A673 (cell line): ENCODE measurements around the gene ATF6. TPM values are rescaled to one million over a fixed set of nuclear protein-coding genes. Genes with fewer than 3 reads are reported as not detected.

ENCODE experiments used
- BruUV-seq: library from RNA; stranded (reverse); fragments of 400-500 nt; replicated peaks from 2 replicates; lab custom pipeline; 2021; lab: Mats Ljungman, UMichigan
- CTCF ChIA-PET: fragments of 300-600 bp; sonication (Branson Sonifier 250); formaldehyde crosslinking; loops from one replicate; lab custom pipeline; 2022; ENCODE audit warnings: antibody characterized with exemption; lab: Charles Lee
- POLR2A ChIA-PET: fragments of 300-600 bp; sonication (Branson Sonifier 250); formaldehyde crosslinking; loops from one replicate; lab custom pipeline; 2022; ENCODE audit warnings: antibody characterized with exemption; ENCODE audit not compliant: low non-redundant PET; lab: Charles Lee
- DNase-seq: peaks from one replicate; pipeline ENCODE4 v3.0.0-alpha.2; 2015; ENCODE audit warnings: low spot score
- H3K27ac ChIP-seq: fragments of 200-600 bp; sonication (generic); 2 replicates; pipeline ENCODE4 v1.5.1; 2016; ENCODE audit warnings: mixed run types, low read depth, mild to moderate bottlenecking, mixed read lengths, antibody characterized with exemption, low read length; ENCODE audit not compliant: poor library complexity, severe bottlenecking
- H3K27me3 ChIP-seq: fragments of 200-600 bp; sonication (generic); replicated peaks from 2 replicates; pipeline ENCODE4 v1.6.1; 2017; ENCODE audit warnings: mixed run types, low read depth, mild to moderate bottlenecking, mixed read lengths, antibody characterized with exemption, low read length; ENCODE audit not compliant: insufficient read depth, poor library complexity
- H3K36me3 ChIP-seq: fragments of 200-600 bp; sonication (generic); 2 replicates; pipeline ENCODE4 v1.6.1; 2016; ENCODE audit warnings: mixed run types, mild to moderate bottlenecking, mixed read lengths, antibody characterized with exemption, low read length; ENCODE audit not compliant: insufficient read depth, poor library complexity, severe bottlenecking
- H3K4me1 ChIP-seq: fragments of 200-600 bp; sonication (generic); 2 replicates; pipeline ENCODE4 v1.6.1; 2017; ENCODE audit warnings: mixed run types, mild to moderate bottlenecking, mixed read lengths, antibody characterized with exemption, low read length; ENCODE audit not compliant: insufficient read depth, poor library complexity, severe bottlenecking
- H3K4me3 ChIP-seq: fragments of 200-600 bp; sonication (generic); 2 replicates; pipeline ENCODE4 v1.5.1; 2016; ENCODE audit warnings: low read depth, mixed run types, mild to moderate bottlenecking, mixed read lengths, low read length; ENCODE audit not compliant: poor library complexity, severe bottlenecking
- H3K9me3 ChIP-seq: fragments of 200-600 bp; sonication (generic); 2 replicates; pipeline ENCODE4 v1.6.1; 2016; ENCODE audit warnings: mixed run types, low read depth, mild to moderate bottlenecking, mixed read lengths, antibody characterized with exemption, low read length; ENCODE audit not compliant: poor library complexity, severe bottlenecking
- CTCF ChIP-seq: fragments of 300-800, 200-600 bp; sonication (generic); conservative IDR thresholded peaks from 2 replicates; pipeline ENCODE4 v1.5.1; 2017; ENCODE audit warnings: low read depth, mild to moderate bottlenecking, antibody characterized with exemption, low read length, moderate library complexity, mixed read lengths
- EZH2 ChIP-seq: fragments of 200-600 bp; sonication (generic); IDR thresholded peaks from 2 replicates; pipeline ENCODE4 v1.6.1; 2017; ENCODE audit warnings: borderline replicate concordance, low read depth, mild to moderate bottlenecking, mixed read lengths, antibody characterized with exemption, low read length; ENCODE audit not compliant: poor library complexity, severe bottlenecking
- intact Hi-C: fragments of 100-400 bp; cut with micrococcal nuclease; formaldehyde crosslinking; loops from one replicate; pipeline ENCODE4 v1.10.0; 2022; ENCODE audit not compliant: unreplicated experiment
- total RNA-seq: library from RNA; stranded (reverse); gene quantifications from 2 replicates; pipeline ENCODE4 v1.2.3, GENCODE V29; 2021

Gene ATF6
- total RNA-seq, 1 experiment from 2014 or later = 21.8 TPM

DNA sequence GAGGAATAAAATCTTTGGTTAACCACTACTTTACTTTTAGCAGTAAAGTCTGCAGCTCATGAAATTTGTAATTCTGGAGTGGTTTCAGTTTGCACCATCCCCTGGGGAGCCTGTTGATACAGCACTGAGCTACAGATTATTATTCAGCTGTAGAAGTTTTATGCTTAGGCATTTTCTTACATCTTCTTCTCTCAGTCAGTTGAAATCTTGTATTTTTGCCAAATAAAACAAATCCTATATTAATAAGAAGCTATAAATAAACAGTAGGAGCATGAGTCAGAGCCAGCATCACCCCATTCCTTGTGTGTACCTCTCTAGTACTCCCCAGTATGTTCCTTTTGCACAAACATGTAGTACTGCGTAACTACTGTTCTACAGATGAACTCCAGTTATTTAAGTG, 118.9 kb downstream of the ATF6 start:
- Histone ChIP-seq H3K4me1 (peaks cover 53% of the 10 kb centered on the region), H3K9me3 (no peaks in the 10 kb centered on the region), H3K36me3 (no peaks in the 10 kb centered on the region), H3K27ac (peak overlapping the region; percentile 6), H3K27me3 (no peaks in the 10 kb centered on the region), H3K4me3 (peak overlapping the region; percentile 13)
- intact Hi-C loops = no loop called here
- CTCF ChIA-PET = interaction anchor here (1.6 kb wide), 1 partner anchor 93 kb away, joined by 3 read pairs; no protein-coding TSS in a partner anchor
- no peak for TF ChIP-seq CTCF
- no peak for TF ChIP-seq EZH2
- peak; percentile 62 for DNase-seq
- POLR2A ChIA-PET = no interaction called here
- BruUV-seq = no TSS peak

DNA sequence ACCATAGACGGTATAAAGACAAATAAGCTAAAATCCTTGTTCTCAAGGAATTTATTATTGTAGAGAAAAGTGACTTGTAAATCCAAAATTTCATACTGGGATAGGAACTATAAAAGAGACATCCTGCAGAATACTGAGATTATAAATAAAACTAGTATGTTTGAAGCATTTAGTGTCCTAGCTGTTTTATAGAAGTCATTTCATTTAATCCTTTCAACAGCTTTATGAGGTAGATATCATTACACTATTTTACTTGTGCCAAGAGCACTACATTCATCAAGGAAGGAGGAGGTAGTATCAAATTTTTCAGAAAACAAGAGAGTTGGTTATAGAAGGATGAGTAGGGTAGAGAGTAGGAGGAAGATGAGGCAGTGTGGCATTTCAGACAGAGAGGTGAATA, 119.6 kb downstream of the ATF6 start:
- Histone ChIP-seq H3K4me1 (peaks cover 53% of the 10 kb centered on the region), H3K27me3 (no peaks in the 10 kb centered on the region), H3K9me3 (no peaks in the 10 kb centered on the region), H3K4me3 (no peak overlapping the region), H3K36me3 (no peaks in the 10 kb centered on the region), H3K27ac (no peak overlapping the region)
- DNase-seq = peak; percentile 23
- ChIA-PET CTCF (interaction anchor here (1.6 kb wide), 1 partner anchor 93 kb away, joined by 3 read pairs; no protein-coding TSS in a partner anchor), POLR2A (no interaction called here)
- no peak for TF ChIP-seq EZH2
- TF ChIP-seq CTCF = no peak
- no TSS peak for BruUV-seq
- intact Hi-C loops = no loop called here

- Histone ChIP-seq H3K27ac (no peak overlapping the region), H3K9me3 (no peaks in the 10 kb centered on the region), H3K36me3 (no peaks in the 10 kb centered on the region), H3K4me1 (peaks cover 53% of the 10 kb centered on the region), H3K4me3 (no peak overlapping the region), H3K27me3 (no peaks in the 10 kb centered on the region)
- no peak for DNase-seq
- TF ChIP-seq EZH2 (no peak), CTCF (no peak)
- CTCF ChIA-PET = no interaction called here
- POLR2A ChIA-PET = no interaction called here
- intact Hi-C loops = no loop called here
- BruUV-seq = no TSS peak
Observed at GRCh38 chr1:161886589-161886988, 120.5 kb downstream of the ATF6 start.
